Duodenal mucosa (tissue), 2 donors: ENCODE data around the gene KCNQ5.

Experiments
- H3K27ac ChIP-seq: one replicate; pipeline ENCODE4 v1.7.0; 2013; ENCODE audit warnings: low read depth, low read length
- H3K27me3 ChIP-seq, 2 donors: one replicate each; pipeline ENCODE4 v1.7.0; 2013; ENCODE audit warnings: low read length in 2 of 2, control low read depth in 1 of 2; ENCODE audit not compliant: insufficient read depth in 2 of 2, control insufficient read depth in 1 of 2
- H3K36me3 ChIP-seq, 2 donors: one replicate each; pipeline ENCODE4 v1.7.0; 2013; ENCODE audit warnings: low read length in 2 of 2, control low read depth in 1 of 2; ENCODE audit not compliant: insufficient read depth in 2 of 2, control insufficient read depth in 1 of 2
- H3K4me1 ChIP-seq, 2 donors: one replicate each; pipeline ENCODE4 v1.7.0; 2013; ENCODE audit warnings: low read length in 2 of 2, control low read depth in 1 of 2; ENCODE audit not compliant: insufficient read depth in 2 of 2, control insufficient read depth in 1 of 2
- H3K4me3 ChIP-seq, 2 donors: one replicate each; pipeline ENCODE4 v1.7.0; 2013; ENCODE audit warnings: low read length in 2 of 2, low read depth in 1 of 2
- H3K9ac ChIP-seq, 2 donors: one replicate each; pipeline ENCODE4 v1.7.0; 2013; ENCODE audit warnings: low read length in 2 of 2, low read depth in 1 of 2
- H3K9me3 ChIP-seq, 2 donors: one replicate each; pipeline ENCODE4 v1.7.0; 2013; ENCODE audit warnings: low read length in 2 of 2, control low read depth in 1 of 2; ENCODE audit not compliant: control insufficient read depth in 1 of 2

The KCNQ5 gene

DNA sequence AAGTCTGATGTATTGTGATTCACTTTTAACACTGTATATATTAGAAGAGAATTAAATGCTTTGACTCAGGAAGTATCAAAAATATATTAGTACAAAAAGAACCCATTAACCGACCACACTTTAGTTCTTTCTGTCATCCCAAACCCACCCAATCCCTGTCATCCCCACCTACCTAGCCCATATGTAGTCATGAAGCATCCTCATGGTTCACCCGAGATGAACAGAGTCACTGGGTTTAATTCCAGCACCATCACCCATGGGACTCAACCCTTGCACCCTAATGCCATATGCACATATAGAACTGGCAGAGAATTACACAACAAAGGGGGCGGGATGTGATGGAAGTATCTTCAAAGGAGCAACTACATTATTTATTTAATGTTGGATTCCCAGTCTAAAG lies 462.0 kb downstream of the KCNQ5 start:
- no peak overlapping the region for H3K27ac ChIP-seq
- no peak overlapping the region for H3K4me3 ChIP-seq
- H3K4me1 ChIP-seq: no peaks in the 10 kb centered on the region
- no peaks in the 10 kb centered on the region for H3K9me3 ChIP-seq
- H3K36me3 ChIP-seq: no peaks in the 10 kb centered on the region
- H3K27me3 ChIP-seq: no peaks in the 10 kb centered on the region
- no peak overlapping the region for H3K9ac ChIP-seq

DNA sequence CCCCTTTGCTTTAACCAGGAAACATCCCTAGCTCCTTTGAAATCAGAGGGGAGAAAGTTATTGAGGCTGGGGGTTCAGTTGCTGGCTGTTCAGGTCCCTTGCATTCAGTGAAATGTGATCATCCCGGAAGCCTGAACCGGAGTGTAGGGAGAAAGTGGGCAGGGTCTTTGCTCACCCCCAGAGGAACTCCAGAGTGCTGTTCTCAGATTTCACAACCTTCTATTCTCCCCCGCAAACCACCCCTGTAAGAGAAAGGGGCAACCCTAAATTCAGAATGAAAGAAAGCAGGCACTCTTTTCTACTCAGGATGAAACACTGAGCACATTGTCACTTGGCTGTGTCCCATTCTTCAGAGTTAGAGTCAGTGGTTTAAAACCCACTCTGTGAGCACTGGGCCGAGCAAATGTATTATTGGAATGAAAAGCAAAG lies 463.6 kb downstream of the KCNQ5 start:
- no peaks in the 10 kb centered on the region for H3K4me1 ChIP-seq
- no peaks in the 10 kb centered on the region for H3K9me3 ChIP-seq
- H3K9ac ChIP-seq: no peak overlapping the region
- H3K27ac ChIP-seq: no peak overlapping the region
- no peak overlapping the region for H3K4me3 ChIP-seq
- H3K36me3 ChIP-seq: no peaks in the 10 kb centered on the region
- H3K27me3 ChIP-seq: no peaks in the 10 kb centered on the region

DNA sequence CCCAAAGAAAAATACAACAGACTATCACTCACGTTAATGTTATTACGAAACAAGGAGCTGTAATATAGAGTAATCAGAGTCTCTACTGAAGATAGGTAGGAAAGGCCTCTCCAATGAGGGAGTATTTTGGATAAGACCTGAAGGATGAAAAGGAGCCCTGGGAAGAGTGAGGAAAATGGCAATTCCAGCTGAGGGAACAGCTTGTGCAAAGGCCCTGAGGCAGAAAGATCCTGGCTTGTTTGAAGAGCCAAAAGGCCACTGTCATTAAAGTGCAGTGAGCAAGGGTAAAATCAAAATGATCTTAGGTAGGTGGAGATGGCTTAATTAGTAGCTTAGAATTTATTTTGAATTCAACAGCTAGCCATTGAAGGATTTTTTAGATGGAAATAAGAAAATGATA lies 464.9 kb downstream of the KCNQ5 start:
- Histone ChIP-seq H3K9ac (no peak overlapping the region), H3K9me3 (no peaks in the 10 kb centered on the region)

DNA sequence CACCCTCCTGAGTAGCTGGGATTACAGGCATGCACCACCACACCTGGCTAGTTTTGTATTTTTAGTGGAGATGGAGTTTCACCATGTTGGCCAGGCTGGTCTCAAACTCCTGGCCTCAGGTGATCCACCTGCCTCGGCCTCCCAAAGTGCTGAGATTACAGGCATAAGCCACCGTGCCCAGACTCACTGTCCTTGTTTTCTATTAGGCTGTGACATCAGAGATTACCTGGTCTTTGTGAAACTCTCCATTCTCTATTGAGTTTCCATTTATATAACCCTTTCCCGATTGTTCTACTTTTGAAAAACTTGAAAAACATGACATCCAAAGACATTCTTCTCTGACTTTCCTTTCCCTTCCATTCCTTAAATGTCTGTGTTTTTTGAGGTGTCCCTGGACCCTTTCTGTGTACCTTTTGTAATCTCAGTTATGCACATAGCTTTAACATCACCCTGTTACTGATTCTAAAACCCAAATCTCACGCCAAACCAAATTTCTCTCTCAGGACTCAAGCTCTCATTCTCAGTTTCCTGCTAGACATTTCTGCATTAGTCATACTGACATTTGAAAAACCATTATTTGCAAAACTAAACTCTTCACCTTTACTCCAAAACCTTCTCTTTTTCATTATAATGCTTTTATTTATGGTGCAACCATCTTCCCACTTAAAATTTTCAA lies 466.4 kb downstream of the KCNQ5 start:
- H3K4me3 ChIP-seq: no peak overlapping the region
- H3K4me1 ChIP-seq: no peaks in the 10 kb centered on the region
- H3K9me3 ChIP-seq: no peaks in the 10 kb centered on the region
- no peak overlapping the region for H3K9ac ChIP-seq
- no peaks in the 10 kb centered on the region for H3K36me3 ChIP-seq
- no peak overlapping the region for H3K27ac ChIP-seq
- H3K27me3 ChIP-seq: no peaks in the 10 kb centered on the region

More for the DNA sequence above, 464.9 kb downstream of the KCNQ5 start:
- Histone ChIP-seq H3K27ac (no peak overlapping the region), H3K4me3 (no peak overlapping the region), H3K27me3 (no peaks in the 10 kb centered on the region), H3K36me3 (no peaks in the 10 kb centered on the region), H3K4me1 (no peaks in the 10 kb centered on the region)

DNA sequence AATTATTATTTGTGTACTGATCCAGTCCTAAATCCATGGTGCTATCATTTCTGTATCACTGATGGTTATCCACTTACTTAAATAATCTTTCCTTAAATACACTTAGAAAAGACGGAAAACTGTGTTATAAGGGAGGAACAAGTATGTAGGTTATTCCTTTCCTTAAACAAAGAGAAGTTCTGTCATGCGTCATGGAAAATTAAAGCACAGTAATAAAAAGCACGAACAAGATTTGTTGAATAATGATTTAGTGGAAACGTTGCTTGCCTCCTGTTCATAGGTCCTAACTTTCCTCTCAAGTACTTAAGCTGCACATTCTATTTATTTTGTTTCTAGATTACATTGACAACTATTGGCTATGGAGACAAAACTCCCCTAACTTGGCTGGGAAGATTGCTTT lies 483.1 kb downstream of the KCNQ5 start:
- no peak overlapping the region for H3K27ac ChIP-seq
- H3K9me3 ChIP-seq: no peaks in the 10 kb centered on the region
- no peak overlapping the region for H3K9ac ChIP-seq
- no peaks in the 10 kb centered on the region for H3K4me1 ChIP-seq
- H3K4me3 ChIP-seq: no peak overlapping the region
- no peaks in the 10 kb centered on the region for H3K36me3 ChIP-seq
- H3K27me3 ChIP-seq: no peaks in the 10 kb centered on the region

DNA sequence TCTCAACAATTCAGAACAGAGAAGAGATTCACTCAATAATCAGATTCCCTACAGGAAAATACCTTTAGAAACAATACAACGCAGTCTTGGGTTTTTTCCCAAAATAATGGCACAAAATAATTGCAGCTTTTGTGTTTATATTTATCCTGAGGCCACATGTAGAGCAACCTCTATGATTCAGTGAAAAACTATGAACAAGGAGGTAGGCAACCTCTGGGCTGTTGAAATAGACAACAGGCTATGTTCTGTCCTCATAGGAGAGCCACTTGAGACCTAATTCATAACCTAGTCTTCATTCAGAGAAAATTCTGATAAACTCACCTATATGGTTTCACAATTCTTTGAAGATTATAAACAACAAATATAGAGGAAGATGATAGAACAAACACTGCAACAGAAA lies 485.2 kb downstream of the KCNQ5 start:
- H3K27ac ChIP-seq: no peak overlapping the region
- no peaks in the 10 kb centered on the region for H3K36me3 ChIP-seq
- no peaks in the 10 kb centered on the region for H3K27me3 ChIP-seq
- no peaks in the 10 kb centered on the region for H3K4me1 ChIP-seq
- H3K9me3 ChIP-seq: no peaks in the 10 kb centered on the region
- H3K4me3 ChIP-seq: no peak overlapping the region
- H3K9ac ChIP-seq: no peak overlapping the region

DNA sequence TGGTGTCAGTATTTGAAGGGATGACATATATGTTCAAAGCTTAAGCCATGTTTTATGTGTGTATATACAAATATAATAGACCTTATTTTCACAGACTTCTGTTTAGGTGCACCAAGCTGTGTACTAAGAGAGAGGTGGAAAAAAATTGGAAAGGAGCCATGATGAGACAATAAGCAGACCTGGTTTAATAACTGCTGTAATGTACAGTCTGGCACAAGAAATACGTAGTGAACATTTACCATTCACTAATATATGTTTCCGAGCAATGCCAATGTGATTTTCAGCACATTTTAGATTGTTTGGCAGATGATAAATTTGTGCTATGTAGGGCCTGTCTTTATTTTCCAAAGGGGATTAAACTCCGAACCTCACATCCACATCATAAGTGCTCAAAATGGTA lies 487.1 kb downstream of the KCNQ5 start:
- Histone ChIP-seq H3K4me3 (no peak overlapping the region), H3K36me3 (no peaks in the 10 kb centered on the region), H3K9me3 (no peaks in the 10 kb centered on the region), H3K4me1 (no peaks in the 10 kb centered on the region), H3K27me3 (no peaks in the 10 kb centered on the region), H3K9ac (no peak overlapping the region), H3K27ac (no peak overlapping the region)

DNA sequence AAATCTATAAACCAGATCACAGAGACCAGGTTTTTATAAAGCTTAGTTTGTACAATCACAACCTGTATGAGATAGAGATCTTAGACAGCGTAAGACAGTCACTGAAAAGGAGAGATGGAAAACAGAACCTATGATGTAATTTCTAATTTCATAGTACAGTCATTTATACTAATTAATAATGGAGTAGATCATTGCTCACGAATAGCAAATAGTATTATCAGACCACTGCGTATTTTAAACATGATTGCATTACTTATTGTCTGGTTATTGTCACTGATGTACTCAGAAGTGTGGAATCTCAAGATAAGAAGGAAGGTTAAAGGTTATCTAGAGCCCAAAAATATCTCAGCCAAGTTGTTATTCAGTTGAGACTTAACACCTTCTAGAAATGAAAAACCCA lies 487.8 kb downstream of the KCNQ5 start:
- no peaks in the 10 kb centered on the region for H3K4me1 ChIP-seq
- no peak overlapping the region for H3K9ac ChIP-seq
- H3K4me3 ChIP-seq: no peak overlapping the region
- H3K27ac ChIP-seq: no peak overlapping the region
- no peaks in the 10 kb centered on the region for H3K36me3 ChIP-seq
- no peaks in the 10 kb centered on the region for H3K27me3 ChIP-seq
- H3K9me3 ChIP-seq: no peaks in the 10 kb centered on the region

DNA sequence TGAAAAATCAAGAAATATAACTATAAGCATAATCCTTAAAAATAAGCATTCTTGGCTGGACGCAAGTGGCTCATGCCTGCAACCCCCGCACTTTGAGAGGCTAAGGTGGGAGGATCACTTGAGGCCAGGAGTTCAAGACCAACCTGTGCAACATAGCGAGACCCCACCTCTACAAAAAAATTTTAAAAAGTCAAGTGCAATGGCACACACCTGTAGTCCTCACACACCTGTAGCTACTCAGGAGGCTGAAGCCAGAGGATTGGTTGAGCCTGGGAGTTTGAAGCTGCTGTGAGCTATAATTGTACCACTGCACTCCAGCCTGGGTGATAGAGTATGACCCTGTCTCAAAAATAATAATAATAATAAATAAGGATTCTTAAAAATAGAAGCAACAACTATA lies 494.5 kb downstream of the KCNQ5 start:
- Histone ChIP-seq H3K4me3 (no peak overlapping the region), H3K4me1 (no peaks in the 10 kb centered on the region), H3K9ac (no peak overlapping the region), H3K9me3 (no peaks in the 10 kb centered on the region), H3K27me3 (no peaks in the 10 kb centered on the region), H3K27ac (no peak overlapping the region), H3K36me3 (no peaks in the 10 kb centered on the region)

DNA sequence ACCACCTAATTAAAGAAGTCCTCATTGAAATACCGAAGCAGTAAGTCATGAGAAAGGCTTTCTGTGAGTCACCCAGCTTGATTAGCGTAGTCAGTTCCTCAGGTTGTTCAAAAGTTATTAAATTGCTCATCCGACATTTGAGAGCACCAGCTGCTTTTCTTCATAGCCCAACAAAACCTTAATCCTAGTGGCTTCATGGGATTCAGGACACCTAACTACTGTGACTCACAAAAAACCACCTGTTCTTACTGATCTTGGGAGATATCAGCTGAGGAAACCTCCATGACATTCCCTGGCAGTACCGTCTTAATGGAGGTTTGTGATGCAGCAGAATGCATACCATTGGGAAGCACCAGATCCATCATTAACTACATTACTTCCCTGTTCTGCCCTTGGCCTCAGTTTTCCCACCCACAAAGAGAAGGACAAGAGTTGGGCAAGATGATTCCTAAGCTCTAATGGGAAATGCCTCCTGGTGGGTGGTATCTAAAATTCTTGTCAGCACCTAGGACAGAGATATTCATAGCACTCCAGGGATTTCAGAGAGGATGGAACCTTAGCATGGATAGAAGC lies 499.6 kb downstream of the KCNQ5 start:
- no peak overlapping the region for H3K4me3 ChIP-seq
- no peaks in the 10 kb centered on the region for H3K36me3 ChIP-seq
- H3K4me1 ChIP-seq: no peaks in the 10 kb centered on the region
- no peaks in the 10 kb centered on the region for H3K27me3 ChIP-seq
- no peak overlapping the region for H3K9ac ChIP-seq
- H3K27ac ChIP-seq: no peak overlapping the region
- no peaks in the 10 kb centered on the region for H3K9me3 ChIP-seq
